Natural killer cell (primary cell): ENCODE results near the gene SPRING1. TPM values are rescaled to one million over a fixed set of nuclear protein-coding genes. Genes with fewer than 3 reads are reported as not detected.

ENCODE experiments used
- ATAC-seq, 3 donors: fragments of 150-1000 bp in 2 of 3; fragments of 200-7000 bp in 1 of 3; cut with Tn5 transposase; 1 replicate in 1 of 3; 2 replicates in 2 of 3; pipeline ENCODE4 v1.10.0; 2021; ENCODE audit warnings: mild to moderate bottlenecking in 2 of 3, moderate library complexity in 2 of 3
- DNase-seq, 2 donors: peaks; one replicate each; pipeline versions ENCODE4 v3.0.0 to v3.0.0-alpha.2; 2013 to 2021; ENCODE audit warnings: mixed read lengths in 1 of 2
- H3K27ac ChIP-seq: one replicate; pipeline ENCODE4 v1.5.1; 2013; ENCODE audit warnings: mild to moderate bottlenecking, low read length
- H3K27me3 ChIP-seq: one replicate; pipeline ENCODE4 v1.6.1; 2013; ENCODE audit warnings: low read length; ENCODE audit not compliant: control insufficient read depth, insufficient read depth
- H3K36me3 ChIP-seq: one replicate; pipeline ENCODE4 v1.6.1; 2013; ENCODE audit warnings: low read length; ENCODE audit not compliant: control insufficient read depth, insufficient read depth
- H3K4me1 ChIP-seq: one replicate; pipeline ENCODE4 v1.6.1; 2013; ENCODE audit warnings: low read length; ENCODE audit not compliant: control insufficient read depth, insufficient read depth
- H3K4me3 ChIP-seq: one replicate; pipeline ENCODE4 v1.5.1; 2013; ENCODE audit warnings: low read length
- H3K9me3 ChIP-seq: one replicate; pipeline ENCODE4 v1.6.1; 2013; ENCODE audit warnings: low read length; ENCODE audit not compliant: control insufficient read depth, insufficient read depth
- H3K27ac Mint-ChIP-seq, 2 donors: one replicate each; pipeline ENCODE4 v1.8.0; 2022; ENCODE audit warnings: mild to moderate bottlenecking in 2 of 2, mixed read lengths in 2 of 2, moderate library complexity in 1 of 2
- H3K27me3 Mint-ChIP-seq, 2 donors: one replicate each; pipeline ENCODE4 v1.8.0; 2022; ENCODE audit warnings: low read depth in 2 of 2, mixed read lengths in 2 of 2
- H3K36me3 Mint-ChIP-seq: one replicate; pipeline ENCODE4 v1.8.0; 2022; ENCODE audit warnings: mixed read lengths
- H3K4me1 Mint-ChIP-seq, 2 donors: one replicate each; pipeline ENCODE4 v1.8.0; 2022; ENCODE audit warnings: mixed read lengths in 2 of 2
- H3K4me3 Mint-ChIP-seq: one replicate; pipeline ENCODE4 v1.8.0; 2022; ENCODE audit warnings: mild to moderate bottlenecking, moderate library complexity, mixed read lengths
- H3K9me3 Mint-ChIP-seq, 2 donors: one replicate each; pipeline ENCODE4 v1.8.0; 2022; ENCODE audit warnings: mixed read lengths in 2 of 2
- WGBS: methylation state at CpG from one replicate; pipeline ENCODE4 v1.1.7; 2013; ENCODE audit warnings: missing lambda C conversion rate; ENCODE audit not compliant: insufficient coverage; 5-methylcytosine and 5-hydroxymethylcytosine counted together
- intact Hi-C: fragments of 100-400 bp; cut with micrococcal nuclease; formaldehyde crosslinking; loops from one replicate; pipeline ENCODE4 v1.14.2; 2022
- total RNA-seq, 4 donors: library from RNA; stranded (reverse); fragments of 120-200 nt in 1 of 4; gene quantifications; one replicate each; pipeline versions ENCODE4 v1.2.3 to v1.2.4, GENCODE V29; 2013 to 2022
- TF ChIP-seq, protein P1 (sequence below): fragments of 200-600 bp; IDR thresholded peaks from one replicate; pipeline ENCODE4 v1.8.0; 2022; ENCODE audit warnings: antibody characterized with exemption

Gene SPRING1
- total RNA-seq, 3 donors from 2014 or later (not counting 1 experiment from before 2014, with no cell fraction given), result 24.4 to 37.2 (median 30.4) TPM

DNA sequence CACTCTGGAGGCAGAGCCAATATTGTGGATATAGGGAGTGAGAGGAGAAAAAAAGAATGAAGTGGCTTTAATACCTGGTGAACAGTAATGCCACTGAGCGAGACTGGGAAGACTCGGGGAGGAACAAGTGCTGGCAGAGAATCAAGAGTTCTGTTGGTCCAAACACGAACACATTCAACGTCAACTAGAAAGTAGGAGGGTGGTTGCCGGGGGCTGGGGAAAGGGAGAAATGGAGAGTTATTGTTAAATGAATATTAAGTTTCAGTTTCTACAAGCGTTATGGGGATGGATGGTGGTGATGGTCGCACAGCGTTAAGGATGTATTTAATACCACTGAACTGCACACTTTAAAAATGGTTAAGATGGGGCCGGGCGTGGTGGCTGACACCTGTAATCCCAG is 2.8 kb downstream of the SPRING1 start:
- 91% methylated on average over 10 of the region's 10 CpGs for WGBS
- H3K4me1 Mint-ChIP-seq, result peaks cover 31 to 35% of the 10 kb centered on the region in 2 donors
- peak overlapping the region; percentile 9 to 16 for H3K27ac Mint-ChIP-seq
- H3K36me3 Mint-ChIP-seq, result peaks cover 7% of the 10 kb centered on the region
- TF ChIP-seq, protein P1, sequence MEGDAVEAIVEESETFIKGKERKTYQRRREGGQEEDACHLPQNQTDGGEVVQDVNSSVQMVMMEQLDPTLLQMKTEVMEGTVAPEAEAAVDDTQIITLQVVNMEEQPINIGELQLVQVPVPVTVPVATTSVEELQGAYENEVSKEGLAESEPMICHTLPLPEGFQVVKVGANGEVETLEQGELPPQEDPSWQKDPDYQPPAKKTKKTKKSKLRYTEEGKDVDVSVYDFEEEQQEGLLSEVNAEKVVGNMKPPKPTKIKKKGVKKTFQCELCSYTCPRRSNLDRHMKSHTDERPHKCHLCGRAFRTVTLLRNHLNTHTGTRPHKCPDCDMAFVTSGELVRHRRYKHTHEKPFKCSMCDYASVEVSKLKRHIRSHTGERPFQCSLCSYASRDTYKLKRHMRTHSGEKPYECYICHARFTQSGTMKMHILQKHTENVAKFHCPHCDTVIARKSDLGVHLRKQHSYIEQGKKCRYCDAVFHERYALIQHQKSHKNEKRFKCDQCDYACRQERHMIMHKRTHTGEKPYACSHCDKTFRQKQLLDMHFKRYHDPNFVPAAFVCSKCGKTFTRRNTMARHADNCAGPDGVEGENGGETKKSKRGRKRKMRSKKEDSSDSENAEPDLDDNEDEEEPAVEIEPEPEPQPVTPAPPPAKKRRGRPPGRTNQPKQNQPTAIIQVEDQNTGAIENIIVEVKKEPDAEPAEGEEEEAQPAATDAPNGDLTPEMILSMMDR, result no peak
- Histone ChIP-seq H3K4me1 (peaks cover 15% of the 10 kb centered on the region), H3K36me3 (peaks cover 14% of the 10 kb centered on the region), H3K9me3 (no peaks in the 10 kb centered on the region), H3K4me3 (no peak overlapping the region), H3K27ac (no peak overlapping the region), H3K27me3 (no peaks in the 10 kb centered on the region)
- H3K4me3 Mint-ChIP-seq, result peak overlapping the region; percentile 52
- DNase-seq (no peak), ATAC-seq (no peak)
- no peaks in the 10 kb centered on the region for H3K9me3 Mint-ChIP-seq
- intact Hi-C loops, result no loop called here
- H3K27me3 Mint-ChIP-seq, result no peaks in the 10 kb centered on the region

DNA sequence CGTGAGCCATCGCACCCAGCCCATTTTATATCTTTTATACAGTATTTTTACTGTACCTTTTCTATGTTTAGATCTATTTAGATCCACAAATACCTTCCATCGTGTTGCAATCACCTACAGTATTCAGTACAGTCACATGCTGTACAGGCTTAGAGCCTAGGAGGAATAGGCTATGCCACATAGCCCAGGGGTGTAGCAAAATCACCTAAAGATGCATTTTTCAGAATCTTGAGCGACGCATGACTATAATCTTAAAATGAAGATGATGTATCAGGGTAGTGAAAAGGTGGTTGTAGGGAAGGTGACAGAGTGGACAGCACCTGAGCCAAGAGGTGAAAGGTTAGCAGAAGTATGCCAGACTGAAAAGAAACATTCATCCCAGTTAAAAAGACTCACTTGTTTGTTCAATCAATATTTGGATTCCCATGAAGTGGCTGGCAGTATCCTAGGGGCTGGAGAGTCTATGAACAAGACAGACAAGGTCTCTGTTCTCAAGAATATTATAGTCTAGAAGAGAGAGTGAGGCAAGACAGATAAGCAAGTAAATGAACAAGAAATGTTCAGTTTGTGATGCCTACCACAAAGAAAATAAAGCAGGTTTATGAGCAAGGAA is 3.6 kb downstream of the SPRING1 start:
- Histone ChIP-seq H3K36me3 (peaks cover 14% of the 10 kb centered on the region), H3K9me3 (no peaks in the 10 kb centered on the region), H3K4me1 (peaks cover 15% of the 10 kb centered on the region), H3K27me3 (no peaks in the 10 kb centered on the region), H3K4me3 (no peak overlapping the region), H3K27ac (no peak overlapping the region)
- ATAC-seq (no peak), DNase-seq (no peak)
- Mint-ChIP-seq H3K27ac (peak overlapping the region in 1 of 2 donors; percentile 9), H3K36me3 (peaks cover 7% of the 10 kb centered on the region), H3K9me3 (no peaks in the 10 kb centered on the region), H3K27me3 (no peaks in the 10 kb centered on the region), H3K4me1 (peaks cover 31 to 35% of the 10 kb centered on the region in 2 donors), H3K4me3 (peak overlapping the region; percentile 52)
- 99% methylated on average over 5 of the region's 5 CpGs for WGBS
- TF ChIP-seq, protein P1, result no peak
- intact Hi-C loops, result no loop called here

DNA sequence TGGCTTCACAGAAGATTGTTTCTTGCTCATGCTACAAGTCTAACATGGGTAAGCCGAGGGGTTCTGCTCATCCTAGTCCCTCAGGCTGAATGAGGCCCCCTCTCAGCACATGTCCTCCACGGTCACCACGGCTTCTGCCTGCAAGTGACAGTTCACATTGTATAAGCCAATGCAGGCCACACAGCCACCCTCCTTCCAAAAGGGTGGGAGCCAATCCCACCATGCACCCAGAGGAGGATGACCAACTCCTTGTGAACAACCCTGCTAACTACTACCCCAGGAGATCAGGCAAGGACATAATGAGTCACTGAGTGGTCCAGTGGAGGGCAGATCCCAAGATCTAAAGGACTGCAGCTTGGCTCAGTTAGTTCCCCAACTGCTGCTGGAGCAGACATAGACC is 6.1 kb downstream of the SPRING1 start:
- H3K27ac ChIP-seq, result no peak overlapping the region
- TF ChIP-seq, protein P1, result no peak
- H3K27me3 Mint-ChIP-seq, result no peaks in the 10 kb centered on the region
- no peaks in the 10 kb centered on the region for H3K27me3 ChIP-seq
- H3K4me3 ChIP-seq, result no peak overlapping the region
- H3K4me3 Mint-ChIP-seq, result no peak overlapping the region
- no peaks in the 10 kb centered on the region for H3K9me3 ChIP-seq
- peaks cover 7% of the 10 kb centered on the region for H3K36me3 Mint-ChIP-seq
- H3K4me1 ChIP-seq, result peaks cover 7% of the 10 kb centered on the region
- ATAC-seq, result no peak
- no peaks in the 10 kb centered on the region for H3K9me3 Mint-ChIP-seq
- peaks cover 14% of the 10 kb centered on the region for H3K36me3 ChIP-seq
- peaks cover 36 to 44% of the 10 kb centered on the region in 2 donors for H3K4me1 Mint-ChIP-seq
- DNase-seq, result no peak
- no peak overlapping the region for H3K27ac Mint-ChIP-seq
- intact Hi-C loops, result no loop called here
- whole genome bisulfite sequencing, result 97% methylated on average over 3 of the region's 3 CpGs

DNA sequence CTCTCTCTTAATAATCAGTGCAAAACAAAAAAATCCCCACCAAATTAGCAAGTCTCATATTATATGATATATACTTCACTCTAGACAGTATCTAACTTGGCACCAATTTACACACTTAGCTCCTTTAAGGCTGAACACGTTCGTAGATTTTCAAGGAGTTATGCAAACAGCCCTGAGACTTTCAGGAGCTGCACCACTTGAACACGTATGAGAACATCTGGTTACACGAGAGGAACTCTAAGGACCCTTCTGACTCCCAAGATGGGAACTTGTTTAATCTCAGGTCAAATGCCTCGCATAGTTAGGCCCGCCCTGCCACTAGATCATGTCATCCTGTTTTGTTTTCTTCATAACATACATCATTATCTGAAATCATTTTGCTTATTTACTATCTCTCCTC is 10.0 kb downstream of the SPRING1 start:
- H3K27ac Mint-ChIP-seq, result no peak overlapping the region
- H3K36me3 ChIP-seq, result peaks cover 2% of the 10 kb centered on the region
- WGBS, result 78% methylated on average over 6 of the region's 6 CpGs

More for the DNA sequence above, 10.0 kb downstream of the SPRING1 start:
- no peaks in the 10 kb centered on the region for H3K27me3 Mint-ChIP-seq
- H3K4me3 ChIP-seq, result no peak overlapping the region
- no peak overlapping the region for H3K4me3 Mint-ChIP-seq
- H3K27me3 ChIP-seq, result no peaks in the 10 kb centered on the region
- intact Hi-C loops, result no loop called here
- ATAC-seq, result no peak
- H3K4me1 ChIP-seq, result no peaks in the 10 kb centered on the region
- no peak for DNase-seq
- peaks cover 28 to 31% of the 10 kb centered on the region in 2 donors for H3K4me1 Mint-ChIP-seq
- H3K9me3 Mint-ChIP-seq, result no peaks in the 10 kb centered on the region
- H3K36me3 Mint-ChIP-seq, result no peaks in the 10 kb centered on the region
- no peak overlapping the region for H3K27ac ChIP-seq
- no peaks in the 10 kb centered on the region for H3K9me3 ChIP-seq
- TF ChIP-seq, protein P1, result no peak
